Spleen (tissue), 11 donors: Measurements from ENCODE around the gene ITCH. TPM values are rescaled to one million over a fixed set of nuclear protein-coding genes. Genes with fewer than 3 reads are reported as not detected.

Experiments
- DNase-seq: peaks from one replicate; pipeline ENCODE4 v3.0.0-alpha.2; 2020
- H3K27ac ChIP-seq, 8 donors: fragments of 200-600 bp; sonication (generic) in 7 of 8; 1 replicate in 4 of 8; 2 replicates in 4 of 8; pipeline versions ENCODE4 v1.5.0 to v1.8.0; 2016 to 2021; ENCODE audit warnings: inconsistent platforms in 4 of 8, mild to moderate bottlenecking in 4 of 8, moderate library complexity in 1 of 8
- H3K27me3 ChIP-seq, 7 donors: fragments of 200-600 bp; sonication (generic) in 6 of 7; replicated peaks in 1 of 7; 1 replicate in 4 of 7; 2 replicates in 3 of 7; pipeline versions ENCODE4 v1.5.0 to v1.8.0; 2016 to 2021; ENCODE audit warnings: inconsistent platforms in 3 of 7, mild to moderate bottlenecking in 1 of 7
- H3K36me3 ChIP-seq, 6 donors: fragments of 200-600 bp; sonication (generic) in 5 of 6; 1 replicate in 4 of 6; 2 replicates in 2 of 6; pipeline versions ENCODE4 v1.5.0 to v1.8.0; 2016 to 2021; ENCODE audit warnings: inconsistent platforms in 2 of 6
- H3K4me1 ChIP-seq, 6 donors: fragments of 200-600 bp; sonication (generic) in 5 of 6; 1 replicate in 3 of 6; 2 replicates in 3 of 6; pipeline versions ENCODE4 v1.5.0 to v1.8.0; 2016 to 2021; ENCODE audit warnings: inconsistent platforms in 3 of 6
- H3K4me3 ChIP-seq, 8 donors: fragments of 200-600 bp; sonication (generic) in 7 of 8; 1 replicate in 4 of 8; 2 replicates in 4 of 8; pipeline versions ENCODE4 v1.5.0 to v1.8.0; 2016 to 2021; ENCODE audit warnings: inconsistent platforms in 4 of 8, mild to moderate bottlenecking in 4 of 8, moderate library complexity in 2 of 8
- H3K9me3 ChIP-seq, 8 donors: fragments of 200-600 bp; sonication (generic) in 7 of 8; 1 replicate in 4 of 8; 2 replicates in 4 of 8; pipeline versions ENCODE4 v1.5.0 to v1.8.0; 2016 to 2021; ENCODE audit warnings: inconsistent platforms in 4 of 8
- POLR2A ChIP-seq, 3 donors: fragments of 450-650 bp; IDR thresholded peaks; one replicate each; pipeline ENCODE4 v1.5.1; 2017; ENCODE audit warnings: antibody characterized with exemption in 3 of 3, mild to moderate bottlenecking in 1 of 3
- POLR2AphosphoS5 ChIP-seq, 3 donors: sonication (generic); formaldehyde crosslinking; IDR thresholded peaks; one replicate each; pipeline ENCODE4 v1.5.1; 2017; ENCODE audit warnings: antibody characterized with exemption in 3 of 3
- WGBS, 5 donors: extraction: QIAGEN DNeasy Blood & Tissue Kit in 3 of 5; methylation state at CpG; one replicate each; pipeline versions ENCODE4 v1.1.5 to v1.1.7; 2013 to 2018; 5-methylcytosine and 5-hydroxymethylcytosine counted together
- intact Hi-C: fragments of 100-400 bp; cut with DNase I; formaldehyde crosslinking; loops from one replicate; pipeline ENCODE4 v1.15.0; 2023; ENCODE audit warnings: low total_unique reads
- polyA plus RNA-seq, 3 donors: library from polyadenylated mRNA; stranded (reverse); fragments of 200-250 nt; gene quantifications; one replicate each; pipeline ENCODE4 v1.2.1, GENCODE V29; 2013
- total RNA-seq, 7 donors: library from RNA; depleted of rRNA in 3 of 7; stranded (reverse); fragments of >200 nt in 3 of 7; fragmentation: NEBNext Ultra II Directional in 4 of 7; extraction: Animal tissue kit (Norgen Biotek cat#: 25700) in 4 of 7; gene quantifications; one replicate each; pipeline versions ENCODE4 v1.1.0 to v1.2.1, GENCODE V29; 2016 to 2021
- TF ChIP-seq, protein P1 (sequence below), 11 experiments: fragments of 200-600 bp in 7 of 11; fragments of 450-650 bp in 4 of 11; sonication (generic) in 4 of 11; IDR thresholded peaks in 8 of 11; conservative IDR thresholded peaks in 3 of 11; 1 replicate in 7 of 11; 2 replicates in 4 of 11; pipeline versions ENCODE4 v1.4.0 to v1.8.0; 2016 to 2021; ENCODE audit warnings: antibody characterized with exemption in 11 of 11, inconsistent platforms in 4 of 11, mild to moderate bottlenecking in 1 of 11
- donor health status: healthy with polysubstance abuse.
- donor health status: DM: no; HTN: no; CAD: no; lungs with moderate emphysema.
- donor health status: DM: no; HTN: no; CAD: no.
- donor health status: Bipolar disorder and iron deficiency.
- donor health status: healthy.
- donor health status: DM: no; HTN: no; CAD: no.
- donor health status: DM: yes; HTN: yes; CAD: no.

The ITCH gene
- total and polyA plus RNA-seq, 10 donors = 6.9 to 72.7 (median 61.6) TPM

DNA sequence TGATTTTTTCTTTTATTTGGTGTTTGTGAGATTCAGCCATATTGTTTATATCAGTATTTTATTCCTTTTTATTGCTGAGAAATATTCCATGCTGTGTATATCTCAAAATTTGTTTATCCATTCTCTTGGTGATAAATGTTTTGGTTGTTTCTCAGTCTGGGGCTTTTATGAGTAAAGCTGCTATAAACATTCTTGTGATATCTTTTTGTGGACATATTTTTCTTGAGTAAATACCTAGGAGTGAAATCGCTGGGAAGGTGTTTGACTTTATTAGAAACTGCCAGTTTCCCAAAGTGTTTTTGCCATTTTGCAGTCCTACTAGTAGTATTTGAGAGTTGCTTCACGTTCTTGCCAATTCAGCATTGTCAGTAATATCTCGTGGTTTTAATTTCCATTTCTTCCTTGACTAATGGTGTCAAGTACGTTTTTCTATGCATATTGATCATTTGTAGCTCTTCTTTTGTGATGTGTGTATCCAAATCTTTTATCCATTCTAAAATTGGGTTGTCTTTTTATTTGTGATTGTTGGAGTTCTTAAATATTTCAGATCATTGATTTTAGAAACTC lies 122.1 kb downstream of the ITCH start:
- Histone ChIP-seq H3K27me3 (no peaks in the 10 kb centered on the region), H3K4me3 (no peak overlapping the region), H3K4me1 (no peaks in the 10 kb centered on the region), H3K36me3 (peaks cover 5 to 100% (median 66%) of the 10 kb centered on the region in 6 donors), H3K9me3 (peaks cover 0 to 14% (median 0%) of the 10 kb centered on the region in 8 donors), H3K27ac (no peak overlapping the region)
- intact Hi-C loops = no loop called here
- 78 to 91% (median 86%) methylated on average over 4 of the region's 4 CpGs for WGBS, 5 donors
- no peak for TF ChIP-seq POLR2AphosphoS5 (IDR thresholded peaks at IDR 0.05)
- TF ChIP-seq, protein P1, sequence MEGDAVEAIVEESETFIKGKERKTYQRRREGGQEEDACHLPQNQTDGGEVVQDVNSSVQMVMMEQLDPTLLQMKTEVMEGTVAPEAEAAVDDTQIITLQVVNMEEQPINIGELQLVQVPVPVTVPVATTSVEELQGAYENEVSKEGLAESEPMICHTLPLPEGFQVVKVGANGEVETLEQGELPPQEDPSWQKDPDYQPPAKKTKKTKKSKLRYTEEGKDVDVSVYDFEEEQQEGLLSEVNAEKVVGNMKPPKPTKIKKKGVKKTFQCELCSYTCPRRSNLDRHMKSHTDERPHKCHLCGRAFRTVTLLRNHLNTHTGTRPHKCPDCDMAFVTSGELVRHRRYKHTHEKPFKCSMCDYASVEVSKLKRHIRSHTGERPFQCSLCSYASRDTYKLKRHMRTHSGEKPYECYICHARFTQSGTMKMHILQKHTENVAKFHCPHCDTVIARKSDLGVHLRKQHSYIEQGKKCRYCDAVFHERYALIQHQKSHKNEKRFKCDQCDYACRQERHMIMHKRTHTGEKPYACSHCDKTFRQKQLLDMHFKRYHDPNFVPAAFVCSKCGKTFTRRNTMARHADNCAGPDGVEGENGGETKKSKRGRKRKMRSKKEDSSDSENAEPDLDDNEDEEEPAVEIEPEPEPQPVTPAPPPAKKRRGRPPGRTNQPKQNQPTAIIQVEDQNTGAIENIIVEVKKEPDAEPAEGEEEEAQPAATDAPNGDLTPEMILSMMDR (IDR thresholded peaks at IDR 0.05 in 8 of 11, conservative IDR thresholded peaks at IDR 0.05 in 3 of 11) = no peak
- no peak for TF ChIP-seq POLR2A (IDR thresholded peaks at IDR 0.05)
- no peak for DNase-seq

DNA sequence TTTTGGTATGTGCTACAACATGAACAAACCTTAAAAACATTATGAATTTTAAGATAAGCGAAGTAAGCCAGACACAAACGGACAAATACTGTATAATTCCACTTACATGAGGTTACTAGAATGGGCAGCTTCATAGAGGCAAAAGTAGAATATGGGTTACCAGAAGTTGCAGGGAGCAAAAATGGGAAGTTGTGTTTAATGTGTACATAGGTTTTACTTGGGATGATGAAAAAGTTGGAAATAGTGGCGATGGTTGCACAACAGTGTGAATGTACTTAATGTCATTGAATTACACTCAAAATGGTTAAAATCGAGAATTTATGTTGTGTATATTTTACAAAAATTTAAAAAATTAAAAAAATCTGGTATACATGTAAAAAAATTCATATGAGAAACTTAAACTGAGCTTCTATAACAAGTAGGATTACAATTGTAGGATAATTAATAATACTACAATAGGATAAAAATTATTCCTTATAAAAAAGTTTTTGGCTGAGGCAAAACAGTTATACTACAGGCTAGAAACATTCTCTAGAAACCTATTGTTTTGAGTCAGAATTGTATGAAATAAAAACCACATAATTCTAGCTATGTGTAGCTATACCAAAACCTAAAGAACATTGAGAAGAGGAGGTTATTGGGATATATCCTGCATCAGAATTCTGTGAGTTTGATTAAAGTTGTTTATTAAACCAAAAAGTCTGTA lies 128.3 kb downstream of the ITCH start:
- H3K4me1 ChIP-seq = peaks cover 0 to 5% (median 0%) of the 10 kb centered on the region in 6 donors
- 77 to 94% (median 85%) methylated on average over 4 of the region's 4 CpGs for WGBS, 5 donors
- no peak overlapping the region for H3K27ac ChIP-seq
- H3K36me3 ChIP-seq = peaks cover 0 to 99% (median 67%) of the 10 kb centered on the region in 6 donors
- no peak for DNase-seq
- H3K4me3 ChIP-seq = no peak overlapping the region
- H3K27me3 ChIP-seq = no peaks in the 10 kb centered on the region
- H3K9me3 ChIP-seq = no peaks in the 10 kb centered on the region
- TF ChIP-seq, protein P1 (IDR thresholded peaks at IDR 0.05 in 8 of 11, conservative IDR thresholded peaks at IDR 0.05 in 3 of 11) = no peak
- TF ChIP-seq POLR2A (IDR thresholded peaks at IDR 0.05) (no peak), POLR2AphosphoS5 (IDR thresholded peaks at IDR 0.05) (no peak)
- intact Hi-C loops = no loop called here

DNA sequence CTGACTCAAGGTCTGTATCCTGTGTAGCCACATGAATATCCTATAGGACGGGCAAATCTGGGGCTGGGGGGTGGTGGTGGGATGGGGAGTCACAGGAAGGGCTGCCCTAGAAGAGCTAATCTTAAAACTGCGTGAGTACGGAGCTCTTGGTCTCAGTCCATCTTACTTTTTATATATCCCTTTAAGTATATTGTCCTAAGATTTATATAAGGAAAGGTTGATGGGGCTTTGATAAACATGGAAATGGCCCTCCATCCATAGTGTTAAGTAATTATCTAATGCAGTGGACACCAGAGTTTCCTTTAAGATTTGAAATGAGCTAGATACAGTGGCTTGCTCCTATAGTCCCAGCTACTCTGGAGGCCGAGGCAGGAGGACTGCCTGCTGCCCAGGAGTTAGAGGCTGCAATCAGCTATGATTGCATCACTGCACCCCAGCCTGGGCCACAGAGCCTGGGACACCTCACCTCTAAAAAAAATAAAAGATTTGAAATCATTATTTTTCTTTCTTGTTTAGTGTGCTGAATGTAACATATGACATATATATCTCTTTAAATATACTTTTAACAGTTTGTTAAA lies 128.9 kb downstream of the ITCH start:
- Histone ChIP-seq H3K4me1 (peaks cover 0 to 5% (median 0%) of the 10 kb centered on the region in 6 donors), H3K27ac (no peak overlapping the region), H3K36me3 (peaks cover 0 to 99% (median 67%) of the 10 kb centered on the region in 6 donors), H3K27me3 (no peaks in the 10 kb centered on the region), H3K4me3 (no peak overlapping the region), H3K9me3 (peaks cover 0 to 3% (median 0%) of the 10 kb centered on the region in 8 donors)
- intact Hi-C loops = no loop called here
- no peak for DNase-seq
- 89 to 98% (median 96%) methylated on average over 4 of the region's 4 CpGs for WGBS, 5 donors
- TF ChIP-seq POLR2A (IDR thresholded peaks at IDR 0.05) = no peak

DNA sequence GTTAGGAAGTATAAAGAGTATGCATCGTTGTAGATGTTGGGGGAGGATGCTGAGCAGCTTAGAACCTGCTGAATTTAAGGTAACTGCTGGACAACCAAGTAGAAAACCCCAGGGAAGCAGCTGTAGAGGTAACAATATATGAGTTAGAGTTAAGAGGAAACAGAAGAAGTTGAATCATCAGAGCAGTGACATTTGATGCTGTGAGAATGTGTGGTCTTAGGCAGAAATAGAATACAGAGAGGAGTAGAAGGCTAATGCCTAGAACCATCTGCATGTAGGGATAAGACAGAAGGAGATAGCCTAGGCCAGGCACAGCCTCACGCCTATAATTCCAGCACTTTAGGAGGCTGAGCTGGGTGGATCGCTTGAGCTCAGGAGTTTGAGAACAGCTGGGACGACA lies 130.6 kb downstream of the ITCH start:
- no peak overlapping the region for H3K4me3 ChIP-seq
- intact Hi-C loops = no loop called here
- peaks cover 0 to 5% (median 0%) of the 10 kb centered on the region in 6 donors for H3K4me1 ChIP-seq
- H3K27ac ChIP-seq = no peak overlapping the region
- H3K36me3 ChIP-seq = peaks cover 0 to 99% (median 68%) of the 10 kb centered on the region in 6 donors
- H3K9me3 ChIP-seq = peaks cover 0 to 18% (median 7%) of the 10 kb centered on the region in 8 donors
- DNase-seq = no peak
- no peaks in the 10 kb centered on the region for H3K27me3 ChIP-seq
- TF ChIP-seq POLR2A (IDR thresholded peaks at IDR 0.05) (no peak), POLR2AphosphoS5 (IDR thresholded peaks at IDR 0.05) (no peak)
- TF ChIP-seq, protein P1 (IDR thresholded peaks at IDR 0.05 in 8 of 11, conservative IDR thresholded peaks at IDR 0.05 in 3 of 11) = no peak
- WGBS, 5 donors = 84 to 98% (median 95%) methylated on average over 4 of the region's 4 CpGs
